ENCODE measurements around the gene MRS2. TPM values are rescaled to one million over a fixed set of nuclear protein-coding genes. Genes with fewer than 3 reads are reported as not detected.

MRS2 gene
- total and polyA plus RNA-seq, 8 donors: 8.4 to 45.2 (median 25.9) TPM

DNA sequence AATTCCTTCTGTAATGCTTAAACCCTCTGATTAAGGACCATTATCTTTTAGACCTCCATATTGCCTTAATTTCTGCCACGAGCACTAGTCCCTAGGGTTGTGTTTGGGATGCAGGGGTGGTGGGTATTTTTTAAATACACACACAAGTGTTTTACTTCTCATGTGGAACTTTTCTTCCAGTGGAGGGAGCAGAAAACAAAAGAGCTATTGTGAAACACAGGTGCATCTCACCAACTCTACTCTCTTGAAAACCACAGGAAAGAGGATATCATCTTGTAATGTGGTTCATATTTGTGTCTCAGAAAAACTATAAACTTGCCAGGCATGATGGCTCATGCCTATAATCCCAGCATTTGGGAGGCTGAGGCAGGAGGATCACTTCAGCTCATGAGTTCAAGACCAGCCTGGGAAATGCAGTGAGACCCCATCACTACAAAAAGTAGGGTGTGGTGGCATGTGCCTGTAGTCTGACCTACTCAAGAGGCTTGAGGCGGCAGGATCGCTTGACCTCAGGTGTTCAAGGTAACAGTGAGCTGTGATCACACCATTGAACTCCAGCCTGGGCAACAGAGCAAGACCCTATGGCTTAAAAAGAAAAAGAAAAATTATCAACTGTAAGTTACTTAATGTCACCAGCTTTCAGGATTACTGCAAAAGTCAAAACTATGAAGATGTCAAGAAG lies 37.3 kb downstream of the MRS2 start:
- Histone ChIP-seq H3K36me3 (peaks cover 0 to 27% (median 6%) of the 10 kb centered on the region in 4 donors), H3K27me3 (no peaks in the 10 kb centered on the region), H3K4me3 (no peak overlapping the region), H3K4me1 (no peaks in the 10 kb centered on the region), H3K9me3 (no peaks in the 10 kb centered on the region), H3K27ac (no peak overlapping the region)
- no peak for TF ChIP-seq POLR2A (IDR thresholded peaks at IDR 0.05)
- TF ChIP-seq, protein P1, sequence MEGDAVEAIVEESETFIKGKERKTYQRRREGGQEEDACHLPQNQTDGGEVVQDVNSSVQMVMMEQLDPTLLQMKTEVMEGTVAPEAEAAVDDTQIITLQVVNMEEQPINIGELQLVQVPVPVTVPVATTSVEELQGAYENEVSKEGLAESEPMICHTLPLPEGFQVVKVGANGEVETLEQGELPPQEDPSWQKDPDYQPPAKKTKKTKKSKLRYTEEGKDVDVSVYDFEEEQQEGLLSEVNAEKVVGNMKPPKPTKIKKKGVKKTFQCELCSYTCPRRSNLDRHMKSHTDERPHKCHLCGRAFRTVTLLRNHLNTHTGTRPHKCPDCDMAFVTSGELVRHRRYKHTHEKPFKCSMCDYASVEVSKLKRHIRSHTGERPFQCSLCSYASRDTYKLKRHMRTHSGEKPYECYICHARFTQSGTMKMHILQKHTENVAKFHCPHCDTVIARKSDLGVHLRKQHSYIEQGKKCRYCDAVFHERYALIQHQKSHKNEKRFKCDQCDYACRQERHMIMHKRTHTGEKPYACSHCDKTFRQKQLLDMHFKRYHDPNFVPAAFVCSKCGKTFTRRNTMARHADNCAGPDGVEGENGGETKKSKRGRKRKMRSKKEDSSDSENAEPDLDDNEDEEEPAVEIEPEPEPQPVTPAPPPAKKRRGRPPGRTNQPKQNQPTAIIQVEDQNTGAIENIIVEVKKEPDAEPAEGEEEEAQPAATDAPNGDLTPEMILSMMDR (IDR thresholded peaks at IDR 0.05): no peak
- TF ChIP-seq EP300 (IDR thresholded peaks at IDR 0.05): no peak
- no peak for TF ChIP-seq POLR2AphosphoS5 (IDR thresholded peaks at IDR 0.05)
- no peak for DNase-seq
- 90 to 94% (median 91%) methylated on average over 3 of the region's 3 CpGs for WGBS, 5 donors
- intact Hi-C loops (cut with DNase I; ENCODE audit: low total_unique reads): no loop called here

DNA sequence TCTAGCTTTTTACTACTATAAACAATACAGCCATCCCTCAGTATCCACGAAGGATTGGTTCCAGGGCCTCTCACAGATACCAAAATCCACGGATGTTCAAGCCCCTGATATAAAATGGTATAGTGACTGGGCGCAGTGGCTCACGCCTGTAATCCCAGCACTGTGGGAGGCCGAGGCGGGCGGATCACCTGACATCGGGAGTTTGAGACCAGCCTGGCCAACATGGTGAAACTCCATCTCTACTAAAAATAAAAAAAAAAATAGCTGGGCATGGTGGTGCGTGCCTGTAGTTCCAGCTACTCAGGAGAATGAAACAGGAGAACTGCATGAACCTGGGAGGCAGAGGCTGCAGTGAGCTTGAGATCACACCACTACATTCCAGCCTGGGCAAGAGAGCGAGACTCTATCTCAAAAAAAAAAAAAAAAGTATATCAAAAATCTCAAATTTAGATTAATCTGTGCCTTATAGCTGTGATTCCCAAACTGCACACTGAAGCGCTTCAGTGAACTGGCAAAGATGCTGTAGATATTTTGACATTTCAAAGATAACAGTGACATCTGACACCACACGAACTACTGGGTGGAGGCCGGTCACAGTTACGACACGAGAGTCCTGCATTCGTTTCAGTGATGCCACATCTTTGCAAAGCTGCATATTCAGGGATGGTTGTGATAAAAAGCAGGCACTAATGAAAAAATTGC lies 38.3 kb downstream of the MRS2 start:
- TF ChIP-seq EP300 (IDR thresholded peaks at IDR 0.05) (no peak), POLR2AphosphoS5 (IDR thresholded peaks at IDR 0.05) (no peak), POLR2A (IDR thresholded peaks at IDR 0.05) (no peak)
- TF ChIP-seq, protein P1 (IDR thresholded peaks at IDR 0.05): no peak
- no peak overlapping the region for H3K4me3 ChIP-seq
- peaks cover 0 to 31% (median 6%) of the 10 kb centered on the region in 4 donors for H3K36me3 ChIP-seq
- no peaks in the 10 kb centered on the region for H3K9me3 ChIP-seq
- WGBS, 5 donors: 81 to 92% (median 86%) methylated on average over 16 of the region's 16 CpGs
- intact Hi-C loops (cut with DNase I; ENCODE audit: low total_unique reads): no loop called here
- no peaks in the 10 kb centered on the region for H3K4me1 ChIP-seq
- no peak for DNase-seq
- H3K27me3 ChIP-seq: no peaks in the 10 kb centered on the region
- H3K27ac ChIP-seq: no peak overlapping the region

DNA sequence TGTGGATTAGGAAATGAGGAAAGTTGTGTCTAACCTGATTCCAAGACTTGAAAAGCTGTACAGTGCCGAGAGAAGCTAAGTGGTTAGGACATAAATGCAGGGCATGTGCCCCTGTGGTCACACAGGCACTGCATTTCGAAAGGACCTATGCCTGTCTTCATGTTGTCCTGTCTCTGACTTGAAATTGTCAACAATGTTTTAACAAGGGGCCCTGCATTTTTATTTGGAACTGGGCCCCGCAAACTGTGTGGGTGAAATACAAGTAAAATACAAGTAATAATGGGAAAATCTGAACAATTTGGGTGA lies 38.8 kb downstream of the MRS2 start:
- 77 to 96% (median 91%) methylated on average over 3 of the region's 3 CpGs for WGBS, 5 donors
- Histone ChIP-seq H3K4me1 (no peaks in the 10 kb centered on the region), H3K27me3 (no peaks in the 10 kb centered on the region), H3K4me3 (no peak overlapping the region), H3K27ac (no peak overlapping the region), H3K36me3 (peaks cover 0 to 31% (median 5%) of the 10 kb centered on the region in 4 donors), H3K9me3 (no peaks in the 10 kb centered on the region)
- intact Hi-C loops (cut with DNase I; ENCODE audit: low total_unique reads): no loop called here
- DNase-seq: no peak
- TF ChIP-seq, protein P1 (IDR thresholded peaks at IDR 0.05): no peak
- TF ChIP-seq POLR2AphosphoS5 (IDR thresholded peaks at IDR 0.05): no peak
- TF ChIP-seq POLR2A (IDR thresholded peaks at IDR 0.05): no peak
- TF ChIP-seq EP300 (IDR thresholded peaks at IDR 0.05): no peak

DNA sequence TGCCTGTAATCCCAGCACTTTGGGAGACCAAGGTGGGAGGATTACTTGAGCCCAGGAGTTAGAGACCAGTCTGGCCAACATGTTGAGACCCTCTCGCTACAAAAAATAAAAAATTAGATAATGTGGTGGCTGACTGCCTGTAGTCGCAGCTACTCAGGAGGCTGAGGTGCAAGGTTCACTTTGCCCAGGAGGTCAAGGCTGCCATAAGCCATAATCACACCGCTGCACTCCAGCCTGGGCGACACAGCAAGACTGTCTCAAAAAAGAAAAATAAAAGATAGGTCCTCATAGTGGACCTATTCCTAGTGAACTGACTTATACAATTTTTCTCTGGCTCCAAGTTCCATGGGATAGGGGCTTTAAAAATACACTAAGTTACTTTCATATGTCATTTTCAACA lies 41.9 kb downstream of the MRS2 start:
- TF ChIP-seq EP300 (IDR thresholded peaks at IDR 0.05) (no peak), POLR2AphosphoS5 (IDR thresholded peaks at IDR 0.05) (no peak), POLR2A (IDR thresholded peaks at IDR 0.05) (no peak)
- TF ChIP-seq, protein P1 (IDR thresholded peaks at IDR 0.05): no peak
- 71 to 92% (median 90%) methylated on average over 4 of the region's 4 CpGs for WGBS, 5 donors
- no peak for DNase-seq
- intact Hi-C loops (cut with DNase I; ENCODE audit: low total_unique reads): no loop called here
- Histone ChIP-seq H3K9me3 (no peaks in the 10 kb centered on the region), H3K27me3 (no peaks in the 10 kb centered on the region), H3K36me3 (peaks cover 0 to 18% (median 3%) of the 10 kb centered on the region in 4 donors), H3K27ac (no peak overlapping the region), H3K4me3 (no peak overlapping the region), H3K4me1 (no peaks in the 10 kb centered on the region)
